ENCODE results near the gene EDARADD.
"Not testable (repeated sequence)": the region's sequence is repeated elsewhere in the genome, so short reads cannot be mapped to it uniquely, and the experiment has no call there.

The EDARADD gene

GRCh38 chr1:236460103-236460502 is 66.0 kb downstream of the EDARADD start:
- no peak for TF ChIP-seq Cebpa-rat (IDR thresholded peaks at IDR 0.05)
- no peaks in the 10 kb centered on the region for H4K20me1 ChIP-seq
- H3K4me3 ChIP-seq, result no peak overlapping the region
- H3K4me1 ChIP-seq, result no peaks in the 10 kb centered on the region
- no peak overlapping the region for H3K9ac ChIP-seq
- H3K4me2 ChIP-seq, result no peak overlapping the region
- no peaks in the 10 kb centered on the region for H3K27me3 ChIP-seq
- no peaks in the 10 kb centered on the region for H3K36me3 ChIP-seq
- H3K9me3 ChIP-seq, result no peaks in the 10 kb centered on the region
- H3K27ac ChIP-seq, result no peak overlapping the region

GRCh38 chr1:236464197-236464596 is 70.1 kb downstream of the EDARADD start:
- H3K4me2 ChIP-seq, H3K27ac ChIP-seq, H3K27me3 ChIP-seq: not testable (repeated sequence)

GRCh38 chr1:236465231-236465958 is 71.3 kb downstream of the EDARADD start:
- Histone ChIP-seq H3K36me3 (no peaks in the 10 kb centered on the region), H3K27ac (no peak overlapping the region), H4K20me1 (no peaks in the 10 kb centered on the region), H3K9me3 (no peaks in the 10 kb centered on the region), H3K4me2 (no peak overlapping the region), H3K4me1 (no peaks in the 10 kb centered on the region), H3K9ac (no peak overlapping the region), H3K27me3 (no peaks in the 10 kb centered on the region), H3K4me3 (no peak overlapping the region)
- no peak for TF ChIP-seq Cebpa-rat (IDR thresholded peaks at IDR 0.05)

More at GRCh38 chr1:236464197-236464596, 70.1 kb downstream of the EDARADD start:
- H3K4me1 ChIP-seq, H3K9me3 ChIP-seq, H3K4me3 ChIP-seq, H3K9ac ChIP-seq, H3K36me3 ChIP-seq, H4K20me1 ChIP-seq: not testable (repeated sequence)

GRCh38 chr1:236465959-236466303 is 71.8 kb downstream of the EDARADD start:
- H3K4me1 ChIP-seq, result peaks cover 3% of the 10 kb centered on the region
- H3K9ac ChIP-seq, result no peak overlapping the region
- no peak for TF ChIP-seq Cebpa-rat (IDR thresholded peaks at IDR 0.05)
- H3K4me3 ChIP-seq, result no peak overlapping the region
- no peak overlapping the region for H3K27ac ChIP-seq
- no peaks in the 10 kb centered on the region for H3K27me3 ChIP-seq
- no peaks in the 10 kb centered on the region for H4K20me1 ChIP-seq
- H3K9me3 ChIP-seq, result no peaks in the 10 kb centered on the region
- H3K36me3 ChIP-seq, result no peaks in the 10 kb centered on the region
- no peak overlapping the region for H3K4me2 ChIP-seq

GRCh38 chr1:236467327-236467641 is 73.2 kb downstream of the EDARADD start:
- no peak overlapping the region for H3K27ac ChIP-seq
- no peak overlapping the region for H3K4me2 ChIP-seq
- no peaks in the 10 kb centered on the region for H4K20me1 ChIP-seq
- no peaks in the 10 kb centered on the region for H3K27me3 ChIP-seq
- no peak overlapping the region for H3K4me3 ChIP-seq
- no peaks in the 10 kb centered on the region for H3K36me3 ChIP-seq
- no peak for TF ChIP-seq Cebpa-rat (IDR thresholded peaks at IDR 0.05)
- H3K9me3 ChIP-seq, result no peaks in the 10 kb centered on the region
- H3K4me1 ChIP-seq, result peaks cover 17% of the 10 kb centered on the region
- H3K9ac ChIP-seq, result no peak overlapping the region

- peaks cover 17% of the 10 kb centered on the region for H3K4me1 ChIP-seq
- H4K20me1 ChIP-seq, result no peaks in the 10 kb centered on the region
- no peaks in the 10 kb centered on the region for H3K27me3 ChIP-seq
- no peak overlapping the region for H3K4me3 ChIP-seq
- no peak overlapping the region for H3K4me2 ChIP-seq
- H3K9me3 ChIP-seq, result no peaks in the 10 kb centered on the region
- H3K36me3 ChIP-seq, result no peaks in the 10 kb centered on the region
- H3K9ac ChIP-seq, result no peak overlapping the region
- no peak for TF ChIP-seq Cebpa-rat (IDR thresholded peaks at IDR 0.05)
- H3K27ac ChIP-seq, result no peak overlapping the region
These were observed 74.5 kb downstream of the EDARADD start for GRCh38 chr1:236468625-236469024.

GRCh38 chr1:236469466-236469865 is 75.4 kb downstream of the EDARADD start:
- Histone ChIP-seq H3K36me3 (no peaks in the 10 kb centered on the region), H3K4me3 (no peak overlapping the region), H3K9me3 (no peaks in the 10 kb centered on the region), H3K4me2 (no peak overlapping the region), H3K4me1 (peaks cover 17% of the 10 kb centered on the region), H4K20me1 (no peaks in the 10 kb centered on the region), H3K27me3 (no peaks in the 10 kb centered on the region), H3K27ac (no peak overlapping the region), H3K9ac (no peak overlapping the region)
- no peak for TF ChIP-seq Cebpa-rat (IDR thresholded peaks at IDR 0.05)

- no peak for TF ChIP-seq Cebpa-rat (IDR thresholded peaks at IDR 0.05)
- H3K4me3 ChIP-seq, result no peak overlapping the region
- H3K4me1 ChIP-seq, result peaks cover 17% of the 10 kb centered on the region
- H3K9ac ChIP-seq, result no peak overlapping the region
- no peaks in the 10 kb centered on the region for H3K27me3 ChIP-seq
- H3K27ac ChIP-seq, result no peak overlapping the region
- H3K4me2 ChIP-seq, result peak overlapping the region; percentile 20
- no peaks in the 10 kb centered on the region for H3K9me3 ChIP-seq
- H3K36me3 ChIP-seq, result no peaks in the 10 kb centered on the region
- no peaks in the 10 kb centered on the region for H4K20me1 ChIP-seq
These were observed 77.0 kb downstream of the EDARADD start for GRCh38 chr1:236471096-236471495.

- H3K27ac ChIP-seq, result no peak overlapping the region
- H3K4me1 ChIP-seq, result peaks cover 17% of the 10 kb centered on the region
- H3K9me3 ChIP-seq, result no peaks in the 10 kb centered on the region
- H3K27me3 ChIP-seq, result no peaks in the 10 kb centered on the region
- no peaks in the 10 kb centered on the region for H3K36me3 ChIP-seq
- no peak overlapping the region for H3K9ac ChIP-seq
- no peak overlapping the region for H3K4me3 ChIP-seq
- H4K20me1 ChIP-seq, result no peaks in the 10 kb centered on the region
- H3K4me2 ChIP-seq, result peak overlapping the region; percentile 20
- no peak for TF ChIP-seq Cebpa-rat (IDR thresholded peaks at IDR 0.05)
These were observed 77.6 kb downstream of the EDARADD start for GRCh38 chr1:236471653-236472052.

GRCh38 chr1:236472850-236473788 is 79.0 kb downstream of the EDARADD start:
- no peak overlapping the region for H3K27ac ChIP-seq
- no peak for TF ChIP-seq Cebpa-rat (IDR thresholded peaks at IDR 0.05)
- no peaks in the 10 kb centered on the region for H4K20me1 ChIP-seq
- peaks cover 17% of the 10 kb centered on the region for H3K4me1 ChIP-seq
- no peaks in the 10 kb centered on the region for H3K27me3 ChIP-seq
- H3K4me2 ChIP-seq, result no peak overlapping the region
- no peaks in the 10 kb centered on the region for H3K36me3 ChIP-seq
- no peaks in the 10 kb centered on the region for H3K9me3 ChIP-seq
- no peak overlapping the region for H3K9ac ChIP-seq
- H3K4me3 ChIP-seq, result no peak overlapping the region
